Body of pancreas (tissue), 4 donors: ENCODE data around the gene DMRTC2. TPM values are rescaled to one million over a fixed set of nuclear protein-coding genes. Genes with fewer than 3 reads are reported as not detected.
A peak's percentile ranks its signal among the peaks of the same experiment; 100 is the strongest.

Experiments used
- ATAC-seq: fragments of 150-250 bp; one replicate; pipeline ENCODE4 v1.9.1; 2016
- DNase-seq, 4 donors: peaks; one replicate each; pipeline ENCODE4 v3.0.0-alpha.2; 2019
- H3K27ac ChIP-seq, 4 donors: fragments of 200-600 bp; sonication (generic); 1 replicate in 3 of 4; 2 replicates in 1 of 4; pipeline versions ENCODE4 v1.5.1 to v1.6.1; 2016 to 2019; ENCODE audit warnings: mild to moderate bottlenecking in 1 of 4, mixed read lengths in 1 of 4, moderate library complexity in 1 of 4
- H3K27me3 ChIP-seq, 2 donors: fragments of 200-600 bp; sonication (generic); one replicate each; pipeline ENCODE4 v1.6.0; 2016; ENCODE audit warnings: mild to moderate bottlenecking in 1 of 2
- H3K36me3 ChIP-seq, 2 donors: fragments of 200-600 bp; sonication (generic); replicated peaks in 1 of 2; 2 replicates each; pipeline ENCODE4 v1.5.1; 2016; ENCODE audit warnings: low read depth in 2 of 2; ENCODE audit not compliant: insufficient read depth in 1 of 2
- H3K4me1 ChIP-seq: fragments of 200-600 bp; sonication (generic); one replicate; pipeline ENCODE4 v1.6.0; 2016
- H3K4me3 ChIP-seq, 2 donors: fragments of 200-600 bp; sonication (generic); 1 replicate in 1 of 2; 2 replicates in 1 of 2; pipeline ENCODE4 v1.5.1; 2016 to 2019
- H3K9me3 ChIP-seq, 3 donors: fragments of 200-600 bp; sonication (generic); 1 replicate in 2 of 3; 2 replicates in 1 of 3; pipeline ENCODE4 v1.5.1; 2016
- POLR2A ChIP-seq, 3 donors: fragments of 450-650 bp; IDR thresholded peaks; one replicate each; pipeline ENCODE4 v1.6.1; 2016; ENCODE audit warnings: antibody characterized with exemption in 3 of 3, mild to moderate bottlenecking in 2 of 3
- WGBS, 2 donors: methylation state at CpG; one replicate each; pipeline ENCODE4 v1.1.5; 2017; 5-methylcytosine and 5-hydroxymethylcytosine counted together
- intact Hi-C: fragments of 100-400 bp; cut with DNase I; formaldehyde crosslinking; loops from one replicate; pipeline ENCODE4 v1.15.1; 2023
- total RNA-seq, 2 donors: library from RNA; depleted of rRNA; stranded (reverse); fragments of >200 nt; gene quantifications; one replicate each; pipeline ENCODE4 v1.1.0, GENCODE V29; 2016
- TF ChIP-seq, protein P1 (sequence below), 7 experiments: fragments of 450-650 bp in 4 of 7; fragments of 200-600 bp in 3 of 7; sonication (generic) in 3 of 7; IDR thresholded peaks; one replicate each; pipeline ENCODE4 v1.5.1; 2016 to 2019; ENCODE audit warnings: antibody characterized with exemption in 7 of 7

The DMRTC2 gene
- total RNA-seq, 2 donors from 2014 or later, result not detected

DNA sequence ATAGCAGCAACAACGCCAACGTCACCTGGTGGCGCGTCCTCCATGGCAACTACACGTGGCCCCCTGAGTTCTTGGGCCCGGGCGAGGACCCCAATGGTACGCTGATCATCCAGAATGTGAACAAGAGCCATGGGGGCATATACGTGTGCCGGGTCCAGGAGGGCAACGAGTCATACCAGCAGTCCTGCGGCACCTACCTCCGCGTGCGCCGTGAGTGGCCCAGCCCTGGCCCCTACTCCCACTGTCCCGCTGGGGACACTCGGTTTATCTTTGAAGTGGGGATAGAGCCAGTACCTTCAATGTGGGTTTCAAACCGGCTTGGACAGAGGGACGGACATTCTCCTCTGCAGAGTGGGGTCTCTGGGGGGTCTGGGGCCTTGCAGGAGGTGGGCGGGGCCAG is 34.2 kb downstream of the DMRTC2 start:
- no peak for ATAC-seq
- Histone ChIP-seq H3K4me3 (no peak overlapping the region), H3K36me3 (no peaks in the 10 kb centered on the region), H3K4me1 (no peaks in the 10 kb centered on the region), H3K27ac (no peak overlapping the region), H3K9me3 (no peaks in the 10 kb centered on the region), H3K27me3 (no peaks in the 10 kb centered on the region)
- no peak for TF ChIP-seq POLR2A (IDR thresholded peaks at IDR 0.05)
- TF ChIP-seq, protein P1, sequence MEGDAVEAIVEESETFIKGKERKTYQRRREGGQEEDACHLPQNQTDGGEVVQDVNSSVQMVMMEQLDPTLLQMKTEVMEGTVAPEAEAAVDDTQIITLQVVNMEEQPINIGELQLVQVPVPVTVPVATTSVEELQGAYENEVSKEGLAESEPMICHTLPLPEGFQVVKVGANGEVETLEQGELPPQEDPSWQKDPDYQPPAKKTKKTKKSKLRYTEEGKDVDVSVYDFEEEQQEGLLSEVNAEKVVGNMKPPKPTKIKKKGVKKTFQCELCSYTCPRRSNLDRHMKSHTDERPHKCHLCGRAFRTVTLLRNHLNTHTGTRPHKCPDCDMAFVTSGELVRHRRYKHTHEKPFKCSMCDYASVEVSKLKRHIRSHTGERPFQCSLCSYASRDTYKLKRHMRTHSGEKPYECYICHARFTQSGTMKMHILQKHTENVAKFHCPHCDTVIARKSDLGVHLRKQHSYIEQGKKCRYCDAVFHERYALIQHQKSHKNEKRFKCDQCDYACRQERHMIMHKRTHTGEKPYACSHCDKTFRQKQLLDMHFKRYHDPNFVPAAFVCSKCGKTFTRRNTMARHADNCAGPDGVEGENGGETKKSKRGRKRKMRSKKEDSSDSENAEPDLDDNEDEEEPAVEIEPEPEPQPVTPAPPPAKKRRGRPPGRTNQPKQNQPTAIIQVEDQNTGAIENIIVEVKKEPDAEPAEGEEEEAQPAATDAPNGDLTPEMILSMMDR (IDR thresholded peaks at IDR 0.05), result no peak
- intact Hi-C loops, result loop anchor here (5.0 kb wide), 2 partner anchors 58 to 78 kb away; partner anchors contain the start of gene RABAC1
- 65 to 81% methylated on average over 8 to 21 of the region's 21 CpGs for WGBS, 2 donors
- no peak for DNase-seq

DNA sequence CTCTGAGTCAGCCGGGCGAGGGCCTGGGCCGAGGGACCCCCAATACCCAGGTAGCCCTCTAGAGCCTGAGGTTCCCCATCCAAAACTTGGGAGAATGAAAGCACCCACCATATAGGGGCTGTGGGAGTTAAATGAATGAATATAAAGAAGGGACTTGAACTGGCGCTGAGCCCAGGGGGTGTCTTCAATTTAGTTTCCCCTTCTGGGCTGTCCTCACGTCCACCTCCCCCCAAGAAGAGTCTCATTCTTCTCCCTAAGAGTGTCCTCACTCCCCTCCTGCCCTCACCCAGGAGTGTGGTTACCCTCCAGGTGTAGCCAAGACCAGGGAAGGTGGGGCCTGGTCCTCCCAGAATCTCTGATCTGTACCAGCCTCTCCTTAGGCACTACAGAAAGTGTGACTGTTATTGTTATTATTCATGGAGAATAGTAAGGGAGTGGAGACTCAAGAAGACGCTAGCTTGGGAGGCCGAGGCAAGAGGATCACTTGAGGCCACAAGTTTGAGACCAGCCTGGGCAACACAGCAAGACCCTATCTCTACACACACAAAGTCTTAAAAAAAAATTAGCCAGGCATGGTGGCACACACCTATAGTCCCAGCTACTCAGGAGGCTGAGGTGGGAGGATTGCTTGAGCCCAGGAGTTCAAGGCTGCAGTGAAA is 35.0 kb downstream of the DMRTC2 start:
- Histone ChIP-seq H3K36me3 (no peaks in the 10 kb centered on the region), H3K27me3 (no peaks in the 10 kb centered on the region), H3K9me3 (no peaks in the 10 kb centered on the region), H3K4me1 (peaks cover 3% of the 10 kb centered on the region), H3K4me3 (no peak overlapping the region), H3K27ac (no peak overlapping the region)
- TF ChIP-seq, protein P1 (IDR thresholded peaks at IDR 0.05), result no peak
- TF ChIP-seq POLR2A (IDR thresholded peaks at IDR 0.05), result no peak
- WGBS, 2 donors, result 50 to 58% methylated on average over 7 of the region's 7 CpGs
- ATAC-seq, result no peak
- DNase-seq, result no peak
- intact Hi-C loops, result loop anchor here (5.0 kb wide), 2 partner anchors 58 to 78 kb away; partner anchors contain the start of gene RABAC1

DNA sequence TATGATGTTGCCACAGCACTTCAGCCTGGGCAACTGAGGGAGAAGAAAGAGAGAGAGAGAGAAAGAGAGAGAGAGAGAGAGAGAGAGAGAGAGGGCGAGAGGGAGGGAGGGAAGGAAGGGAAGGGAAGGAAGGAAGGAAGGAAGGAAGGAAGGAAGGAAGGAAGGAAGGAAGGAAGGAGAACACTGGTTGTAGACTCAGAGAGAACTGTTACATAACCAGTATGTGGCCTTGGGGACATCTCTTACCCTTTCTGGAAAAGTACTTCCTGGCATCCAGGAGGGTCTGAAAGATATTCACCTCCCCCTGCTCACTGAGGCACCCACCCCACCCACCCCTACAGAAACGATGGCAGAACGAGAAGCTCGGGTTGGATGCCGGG is 35.5 kb downstream of the DMRTC2 start:
- Histone ChIP-seq H3K4me3 (no peak overlapping the region), H3K27ac (no peak overlapping the region), H3K4me1 (peaks cover 7% of the 10 kb centered on the region), H3K9me3 (no peaks in the 10 kb centered on the region), H3K27me3 (no peaks in the 10 kb centered on the region), H3K36me3 (no peaks in the 10 kb centered on the region)
- DNase-seq (no peak), ATAC-seq (no peak)
- TF ChIP-seq, protein P1 (IDR thresholded peaks at IDR 0.05), result no peak
- no peak for TF ChIP-seq POLR2A (IDR thresholded peaks at IDR 0.05)
- intact Hi-C loops, result no loop called here
- WGBS, 2 donors, result 44 to 62% methylated on average over 5 of the region's 5 CpGs

DNA sequence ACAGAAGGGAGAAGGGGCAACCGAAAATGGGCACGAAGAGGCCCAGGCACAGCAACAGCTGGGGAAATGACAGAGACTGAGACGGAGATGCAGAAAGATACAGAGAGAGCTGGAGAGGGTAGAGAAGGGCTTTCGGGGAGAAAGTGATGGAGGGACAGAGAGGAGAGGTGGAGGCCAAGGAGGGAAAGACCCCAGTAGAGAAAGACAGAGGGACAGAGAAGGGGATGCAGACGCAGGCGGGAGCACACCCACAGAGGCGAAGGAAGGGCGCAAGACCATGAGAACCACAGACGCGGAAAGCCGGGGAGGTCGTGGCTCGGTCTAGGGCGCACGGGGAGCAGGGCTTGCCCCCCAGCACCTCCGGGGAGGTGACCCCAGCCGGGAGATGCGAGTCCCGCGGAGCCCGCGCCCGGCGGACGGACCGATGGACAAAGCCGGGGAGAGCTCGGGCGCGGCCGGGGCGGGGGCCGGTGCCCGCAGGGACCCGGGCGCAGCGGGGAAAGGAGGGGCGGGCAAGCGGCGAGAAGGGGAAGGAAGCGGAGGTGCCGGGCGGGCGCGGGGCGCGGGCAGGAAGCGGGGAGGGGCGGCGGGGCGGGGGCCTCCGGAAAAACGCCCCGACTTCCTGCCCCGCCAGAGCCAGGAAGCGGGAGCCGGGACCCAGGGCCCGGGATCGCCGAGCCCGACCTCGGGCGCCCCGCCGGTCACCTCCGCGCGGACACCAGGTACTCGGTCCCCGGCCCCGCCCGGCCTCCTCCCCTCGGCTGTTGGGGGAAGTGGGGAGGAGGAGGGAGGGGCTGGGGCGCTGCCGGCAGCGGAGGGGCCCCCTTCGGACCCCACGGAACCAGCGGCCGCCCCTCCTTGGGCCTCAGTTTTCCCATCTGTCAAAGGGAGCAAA is 38.0 kb downstream of the DMRTC2 start, which contains the start of gene ARHGEF1:
Gene ARHGEF1, plus strand, starts transcription at position 617 of the 895 bp plus-strand sequence. CDS start 4,899 bp downstream, outside the sequence.
- H3K36me3 ChIP-seq, result no peaks in the 10 kb centered on the region
- H3K27me3 ChIP-seq, result no peaks in the 10 kb centered on the region
- no peaks in the 10 kb centered on the region for H3K9me3 ChIP-seq
- ATAC-seq, result peak; percentile 33
- peak; percentile 55 to 57 (median 56) for DNase-seq
- H3K4me1 ChIP-seq, result peaks cover 31% of the 10 kb centered on the region
- H3K27ac ChIP-seq, result peak within 1 kb of the TSS; percentile 69 to 83 (median 78)
- WGBS, 2 donors, result 6 to 17% methylated on average over 25 to 48 of the region's 80 CpGs
- H3K4me3 ChIP-seq, result peak within 1 kb of the TSS; percentile 60 to 93
- TF ChIP-seq, protein P1 (IDR thresholded peaks at IDR 0.05), result no peak
- TF ChIP-seq POLR2A (IDR thresholded peaks at IDR 0.05), result peak in 2 of 3 donors; percentile 43 to 52
- intact Hi-C loops, result no loop called here
